HG03558 (cell line): ENCODE data around the gene RPTOR.
"Not testable (repeated sequence)": the region's sequence is repeated elsewhere in the genome, so short reads cannot be mapped to it uniquely, and the experiment has no call there.

Experiments used
- ATAC-seq: cut with Tn5 transposase; IDR thresholded peaks from one replicate; pipeline ENCODE4 v1.9.1; 2021; ENCODE audit warnings: moderate number of reproducible peaks; ENCODE audit not compliant: unreplicated experiment; ENCODE audit errors: extremely low read depth

RPTOR gene

DNA sequence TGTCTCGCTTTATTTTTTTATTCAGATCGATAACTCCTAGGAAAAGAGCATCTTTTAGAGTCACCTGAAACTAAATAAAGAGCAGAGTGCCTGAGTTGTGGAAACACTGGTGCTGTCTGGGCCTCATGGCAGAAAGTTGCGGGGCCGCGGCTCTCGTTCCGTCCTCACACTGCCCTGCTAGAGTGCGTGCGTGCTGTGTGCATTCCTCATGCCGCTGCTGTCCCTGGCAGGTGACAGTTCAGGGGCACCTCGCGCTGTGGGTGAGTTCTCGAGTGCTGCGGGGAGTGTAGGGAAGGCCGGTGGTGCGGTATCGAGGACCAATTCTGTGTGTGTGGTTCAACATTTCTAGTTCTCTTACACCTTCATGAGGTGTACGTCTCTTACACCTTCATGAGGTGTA lies 136.6 kb downstream of the RPTOR start:
- no peak for ATAC-seq

DNA sequence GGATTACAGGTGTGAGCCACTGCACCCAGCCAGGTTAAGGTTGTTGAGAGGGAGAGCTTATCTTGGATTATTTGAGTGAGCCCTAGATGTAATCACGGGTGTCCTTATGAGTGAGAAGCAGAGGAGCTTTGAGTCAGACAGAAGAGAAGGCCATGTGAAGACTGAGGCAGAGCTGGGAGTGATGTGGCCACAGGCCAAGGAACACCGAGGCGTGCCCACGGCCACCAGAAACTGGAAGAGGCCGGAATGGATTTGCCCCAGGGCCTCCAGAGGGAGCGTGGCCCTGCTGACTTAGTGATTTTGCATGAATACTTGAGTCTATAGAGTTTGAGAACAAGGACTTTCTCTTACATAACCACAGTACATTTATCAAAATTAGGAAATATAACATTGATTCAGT lies 137.7 kb downstream of the RPTOR start:
- ATAC-seq: no peak

DNA sequence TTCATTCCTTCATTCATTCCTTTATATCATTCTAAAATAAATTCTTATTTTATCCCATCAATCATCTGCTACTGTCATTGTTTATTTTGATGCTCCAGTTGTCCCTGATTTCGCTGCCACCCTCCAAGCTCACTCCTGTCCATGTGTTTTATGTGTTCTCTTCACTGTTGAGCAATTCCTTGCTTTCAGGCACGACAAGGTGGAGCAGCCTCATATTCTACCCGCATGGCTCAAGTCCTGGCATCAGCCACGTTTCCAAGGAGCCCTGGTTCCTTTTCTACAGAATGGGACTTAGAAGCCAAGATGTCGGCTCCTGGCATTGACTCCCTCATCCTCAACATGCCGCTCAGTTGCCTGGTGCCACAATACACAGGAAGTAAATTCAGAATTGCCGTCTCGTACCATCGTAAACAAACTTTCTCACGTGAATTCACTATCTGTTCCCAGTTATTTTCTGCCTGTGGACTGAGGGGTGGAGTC lies 139.0 kb downstream of the RPTOR start:
- no peak for ATAC-seq

DNA sequence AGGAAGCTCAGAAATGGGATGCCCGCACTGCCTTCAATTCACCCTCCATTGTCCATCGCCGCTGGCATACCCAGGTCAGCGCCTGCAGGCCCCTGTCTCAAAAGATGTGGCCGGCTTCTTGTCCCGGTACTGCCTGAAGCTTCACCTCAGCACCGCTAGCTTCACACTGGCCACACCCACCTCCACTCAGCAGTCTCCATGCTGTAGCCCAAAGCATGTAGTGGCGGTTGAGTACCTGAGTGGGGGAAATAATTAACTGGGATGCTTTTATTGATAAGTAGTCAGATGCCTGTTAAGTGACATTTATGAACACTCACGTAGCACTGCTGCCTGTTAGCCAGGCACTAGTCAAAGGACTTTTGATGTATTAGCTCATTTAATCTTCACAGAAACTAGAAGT lies 143.2 kb downstream of the RPTOR start:
- no peak for ATAC-seq

DNA sequence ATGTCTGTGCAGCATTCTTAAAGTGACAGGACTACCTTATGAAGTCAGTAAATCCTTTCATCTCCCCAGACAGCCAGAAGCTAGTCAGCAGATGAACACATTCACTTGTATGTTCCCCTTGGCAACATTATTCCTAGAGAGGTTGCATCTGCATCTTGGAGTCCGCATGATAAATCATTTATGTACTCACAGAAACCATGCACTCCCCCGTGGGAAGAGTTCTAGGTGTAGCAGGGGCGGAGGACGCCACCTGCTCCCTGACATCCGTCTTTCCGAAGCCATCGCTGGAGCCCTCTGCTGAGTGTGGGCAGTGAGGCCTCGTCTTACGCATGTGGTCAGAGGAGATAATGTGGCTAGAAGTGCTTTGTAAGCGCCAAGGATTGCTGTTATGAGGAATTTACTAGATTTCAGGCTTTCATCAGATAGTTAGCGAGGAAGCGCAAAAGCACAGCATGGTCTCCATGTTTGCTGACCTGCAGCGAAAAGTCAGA lies 144.5 kb downstream of the RPTOR start:
- no peak for ATAC-seq

DNA sequence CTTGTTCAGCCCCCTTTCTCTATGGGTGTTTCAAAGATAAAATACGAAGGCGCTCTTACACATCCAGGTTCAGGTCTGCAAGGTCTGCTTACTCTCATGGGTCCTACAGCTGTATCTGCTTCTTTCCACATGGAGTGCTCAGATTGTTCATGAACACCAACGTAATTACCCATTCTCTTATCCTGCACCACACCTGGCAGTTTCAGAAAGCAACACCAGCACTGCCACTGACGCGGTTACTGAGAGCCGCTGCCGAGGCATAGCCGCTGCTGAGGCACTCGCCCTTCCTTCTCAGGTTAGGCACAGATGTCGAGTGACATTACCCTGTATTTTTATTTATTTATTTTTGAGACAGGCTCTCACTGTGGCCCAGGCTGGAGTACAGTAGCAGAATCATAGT lies 147.1 kb downstream of the RPTOR start:
- ATAC-seq: no peak

DNA sequence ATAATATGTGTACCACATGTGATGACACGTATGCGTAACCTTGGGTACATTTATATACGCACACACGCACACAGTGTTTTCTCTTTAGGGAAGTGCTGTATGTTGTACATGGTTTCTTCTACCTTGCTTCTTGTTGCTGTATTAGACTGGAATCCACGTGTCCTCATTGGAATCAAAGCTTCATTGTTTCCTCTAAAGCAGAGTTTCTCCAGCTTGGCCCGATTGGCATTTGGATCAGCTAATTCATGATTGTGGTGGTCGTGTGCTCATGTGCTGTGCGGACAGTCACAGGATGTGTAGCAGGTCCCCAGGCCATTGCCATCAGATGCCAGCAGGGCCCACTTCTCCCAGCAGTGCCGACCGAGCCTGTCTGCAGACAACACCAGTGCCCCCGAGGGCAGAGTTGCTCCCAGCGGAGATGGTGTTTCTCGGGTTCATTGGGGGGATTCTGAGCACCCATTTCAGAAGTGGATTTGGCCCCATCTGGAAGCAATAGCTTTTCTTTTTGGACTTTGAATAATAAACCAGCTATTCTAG lies 148.4 kb downstream of the RPTOR start:
- no peak for ATAC-seq

DNA sequence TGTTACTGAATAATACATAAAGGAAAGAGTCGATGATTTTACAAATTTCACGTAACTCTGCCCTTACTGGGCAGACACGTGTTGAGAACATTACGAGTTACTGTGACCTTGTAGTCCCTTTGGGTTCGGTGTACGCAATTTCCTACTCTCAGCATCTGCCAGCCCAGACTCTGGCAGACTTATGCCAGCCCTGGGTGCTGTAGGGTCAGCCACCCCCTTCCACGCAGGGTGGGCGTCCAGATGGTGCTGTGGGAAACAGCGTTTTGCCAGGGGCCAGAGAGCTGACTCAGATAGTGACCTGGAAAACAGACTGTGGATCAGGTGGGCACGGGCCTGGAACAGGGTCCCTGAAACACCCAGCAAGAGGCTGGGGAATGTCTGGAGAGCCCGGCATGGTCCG lies 148.9 kb downstream of the RPTOR start:
- ATAC-seq: no peak

DNA sequence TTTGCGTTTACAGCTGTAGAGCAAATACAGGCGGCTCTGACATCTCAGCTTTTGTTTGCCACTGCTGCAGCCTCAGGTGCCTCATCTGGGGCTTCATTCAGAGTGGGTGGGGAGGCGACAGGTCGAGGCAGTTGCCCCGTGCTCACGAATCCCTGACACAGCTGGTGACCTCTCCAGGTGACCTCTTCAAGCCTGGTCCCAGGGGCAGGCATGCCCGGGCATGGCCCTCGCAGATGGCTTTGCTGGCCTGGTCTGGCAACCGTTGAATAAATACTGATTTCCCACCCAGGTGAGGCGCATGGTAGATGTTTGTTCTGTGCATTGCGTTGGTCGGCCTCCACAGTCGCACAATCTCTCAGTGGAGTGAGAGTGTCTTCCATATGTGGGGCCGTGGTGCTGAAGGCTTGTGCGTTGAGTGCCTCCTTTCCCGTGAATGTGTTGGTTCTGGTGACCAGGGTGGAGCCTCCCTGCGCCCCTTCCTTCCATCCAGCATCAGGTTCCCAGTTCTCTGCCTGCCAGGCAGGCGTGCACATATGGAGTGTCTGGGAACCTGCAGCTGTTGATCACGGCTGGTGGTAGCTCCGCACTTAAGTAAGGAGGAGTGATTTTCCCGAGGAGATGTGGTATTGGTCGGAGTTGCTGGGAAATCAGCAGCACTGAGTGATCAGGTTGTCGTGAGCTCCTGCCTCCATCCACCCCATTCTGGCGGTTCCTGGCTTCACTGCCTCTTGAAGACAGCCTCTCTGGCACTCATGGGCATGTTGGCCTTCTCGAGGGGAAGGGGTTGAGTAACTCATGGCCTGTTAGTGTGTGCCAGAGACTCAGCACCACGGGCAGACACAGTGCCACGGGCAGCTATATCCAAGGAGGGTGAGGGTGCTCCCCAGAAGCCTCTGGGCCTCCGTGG lies 149.7 kb downstream of the RPTOR start:
- no peak for ATAC-seq

DNA sequence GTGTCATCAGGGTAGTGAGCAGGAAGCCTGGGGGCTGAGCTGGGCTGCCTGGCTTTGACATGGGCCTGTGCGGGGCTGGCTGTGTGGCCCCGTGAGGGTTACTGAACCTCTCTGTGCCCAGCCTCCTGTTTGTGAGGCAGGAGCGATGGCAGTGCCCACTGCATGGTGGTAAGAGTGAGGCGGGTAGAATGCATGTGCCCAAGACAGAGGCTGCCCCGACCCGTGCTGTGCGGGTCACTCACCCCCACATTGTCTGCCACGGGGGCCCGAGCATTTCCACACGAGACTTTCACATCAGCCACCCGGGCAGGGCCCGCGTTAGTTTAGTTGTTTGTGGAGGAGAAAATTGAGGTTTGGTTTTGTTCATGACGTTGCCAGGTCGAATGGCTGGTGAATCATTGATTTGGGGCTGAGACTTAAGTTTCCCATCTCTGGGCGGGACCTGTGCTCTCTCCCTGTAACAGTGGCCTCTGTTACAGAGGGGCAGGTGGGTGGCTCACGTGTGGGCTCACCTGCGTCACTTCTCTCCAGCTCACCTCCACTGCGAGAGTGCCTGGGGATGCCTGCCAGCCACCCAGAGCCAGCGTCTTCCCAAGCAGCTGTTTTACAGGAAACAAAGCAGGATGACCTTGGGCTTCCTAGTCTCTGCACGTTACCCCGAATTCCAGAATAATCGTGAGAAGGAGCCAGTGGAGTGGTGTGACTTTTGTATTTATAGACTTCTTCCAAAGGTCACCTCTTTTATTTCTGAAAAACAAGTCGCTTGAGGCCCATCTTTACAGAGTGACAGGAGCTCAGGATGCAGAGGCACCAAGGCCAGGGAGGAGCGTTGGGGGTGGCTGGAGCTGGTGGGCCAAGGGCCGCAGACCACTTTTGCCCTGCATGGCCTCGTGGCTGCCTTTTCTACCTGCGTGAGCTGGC lies 150.6 kb downstream of the RPTOR start:
- no peak for ATAC-seq

DNA sequence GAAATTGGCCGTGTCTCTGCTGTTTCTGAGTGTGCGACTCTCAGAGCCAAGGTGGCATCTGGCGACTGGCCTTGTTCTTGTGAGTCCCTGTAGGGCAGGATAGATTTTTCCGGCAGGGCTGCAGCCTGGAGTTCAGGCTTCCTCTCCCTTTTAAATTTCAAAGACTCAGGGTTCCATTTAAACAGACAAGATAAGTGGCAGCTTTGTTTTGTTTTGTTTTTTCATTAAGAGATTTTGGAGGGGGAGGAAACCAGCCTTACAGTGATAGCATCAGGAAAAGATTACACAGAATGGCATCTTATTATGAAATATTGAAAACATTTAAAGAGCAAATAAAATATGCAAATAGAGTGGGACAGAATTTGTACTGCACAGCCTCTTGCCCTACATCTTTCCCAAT lies 151.3 kb downstream of the RPTOR start:
- ATAC-seq: no peak

DNA sequence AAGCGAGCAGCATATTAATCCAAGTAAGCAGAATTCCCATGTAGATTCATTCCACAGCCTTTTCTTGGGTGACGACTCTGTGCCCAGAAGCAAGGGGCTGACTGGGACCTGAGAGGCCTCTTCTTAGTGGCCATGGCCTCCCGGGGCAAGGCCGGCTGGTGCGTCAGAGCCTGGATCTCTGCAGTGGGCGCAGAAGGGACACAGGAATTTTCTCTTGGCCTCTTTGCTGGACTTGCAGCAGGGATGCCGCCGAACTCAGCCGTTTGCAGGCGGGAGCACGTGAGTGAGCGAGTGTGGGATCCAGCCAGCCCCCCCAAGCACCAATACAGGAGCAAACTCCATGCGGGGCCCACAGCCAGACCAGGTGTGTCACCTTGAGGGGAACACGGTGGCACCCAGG lies 151.8 kb downstream of the RPTOR start:
- no peak for ATAC-seq

DNA sequence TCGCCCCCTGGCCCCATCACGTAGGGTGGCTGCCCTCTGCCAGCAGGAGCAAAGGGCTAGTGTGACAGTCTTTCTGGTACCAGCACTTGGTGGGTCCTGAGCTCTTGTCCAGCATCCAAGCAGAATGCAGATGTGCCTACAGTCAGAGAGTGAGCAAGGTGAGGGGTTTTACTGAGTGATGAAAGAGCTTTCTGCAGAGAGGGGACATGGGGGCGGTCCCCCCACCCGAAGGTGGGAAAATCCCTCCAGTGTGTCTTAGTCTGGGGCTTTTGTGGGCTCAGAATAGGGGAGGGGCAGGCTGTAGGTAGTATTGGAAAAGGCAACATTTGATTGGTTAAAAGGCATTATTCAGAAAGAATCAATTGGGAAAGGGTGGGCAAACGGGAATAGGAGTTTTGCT lies 152.3 kb downstream of the RPTOR start:
- ATAC-seq: no peak

DNA sequence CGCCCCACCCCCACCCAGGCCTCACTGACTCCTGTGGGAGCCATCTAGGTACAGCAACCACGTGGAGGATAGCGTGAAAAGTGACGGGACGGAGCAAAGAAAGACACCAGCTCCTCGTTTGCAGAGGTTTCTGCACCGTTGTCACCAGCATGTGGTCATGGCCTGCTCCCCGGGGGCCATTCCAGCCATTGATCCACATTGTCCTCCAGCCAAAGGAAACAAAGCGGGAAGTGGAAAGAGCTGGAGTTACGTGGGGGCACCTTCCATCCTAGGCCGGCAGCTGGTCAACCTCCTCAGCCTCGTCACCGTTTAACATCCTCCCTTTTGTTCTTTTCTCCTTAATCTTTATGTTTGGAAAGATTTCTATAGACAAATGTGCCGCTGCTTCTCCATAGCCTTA lies 153.7 kb downstream of the RPTOR start:
- no peak for ATAC-seq

DNA sequence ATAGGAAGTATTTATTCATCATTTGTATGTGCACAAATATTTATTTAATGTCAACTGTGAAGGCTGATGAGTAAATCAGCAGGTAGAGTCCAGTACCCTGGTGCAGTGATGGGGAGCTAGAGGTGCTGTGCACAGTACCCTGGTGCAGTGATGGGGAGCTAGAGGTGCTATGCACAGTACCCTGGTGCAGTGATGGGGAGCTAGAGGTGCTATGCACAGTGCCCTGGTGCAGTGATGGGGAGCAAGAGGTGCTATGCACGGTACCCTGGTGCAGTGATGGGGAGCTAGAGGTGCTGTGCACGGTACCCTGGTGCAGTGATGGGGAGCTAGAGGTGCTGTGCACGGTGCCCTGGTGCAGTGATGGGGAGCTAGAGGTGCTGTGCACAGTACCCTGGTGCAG lies 154.6 kb downstream of the RPTOR start:
- not testable (repeated sequence) for ATAC-seq

DNA sequence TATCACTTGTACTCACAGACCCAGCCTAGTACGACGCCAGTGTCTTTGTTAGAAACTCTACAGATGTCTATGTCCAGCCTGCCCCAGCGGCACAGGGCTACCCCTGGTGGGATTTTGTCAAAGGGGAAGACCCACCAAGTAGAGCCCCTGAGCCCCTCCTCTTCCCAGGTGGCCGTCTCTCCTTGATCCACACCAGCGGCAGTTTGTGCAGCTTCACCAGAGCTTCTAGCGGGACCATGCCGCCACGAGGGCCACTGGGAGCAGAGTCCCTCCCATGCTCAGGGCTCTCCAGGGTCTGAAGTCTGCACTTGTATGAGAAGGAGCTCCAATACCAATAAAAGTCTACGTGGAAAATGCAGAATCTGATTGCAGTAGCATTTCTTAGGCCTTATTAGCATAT lies 157.1 kb downstream of the RPTOR start:
- ATAC-seq: no peak

DNA sequence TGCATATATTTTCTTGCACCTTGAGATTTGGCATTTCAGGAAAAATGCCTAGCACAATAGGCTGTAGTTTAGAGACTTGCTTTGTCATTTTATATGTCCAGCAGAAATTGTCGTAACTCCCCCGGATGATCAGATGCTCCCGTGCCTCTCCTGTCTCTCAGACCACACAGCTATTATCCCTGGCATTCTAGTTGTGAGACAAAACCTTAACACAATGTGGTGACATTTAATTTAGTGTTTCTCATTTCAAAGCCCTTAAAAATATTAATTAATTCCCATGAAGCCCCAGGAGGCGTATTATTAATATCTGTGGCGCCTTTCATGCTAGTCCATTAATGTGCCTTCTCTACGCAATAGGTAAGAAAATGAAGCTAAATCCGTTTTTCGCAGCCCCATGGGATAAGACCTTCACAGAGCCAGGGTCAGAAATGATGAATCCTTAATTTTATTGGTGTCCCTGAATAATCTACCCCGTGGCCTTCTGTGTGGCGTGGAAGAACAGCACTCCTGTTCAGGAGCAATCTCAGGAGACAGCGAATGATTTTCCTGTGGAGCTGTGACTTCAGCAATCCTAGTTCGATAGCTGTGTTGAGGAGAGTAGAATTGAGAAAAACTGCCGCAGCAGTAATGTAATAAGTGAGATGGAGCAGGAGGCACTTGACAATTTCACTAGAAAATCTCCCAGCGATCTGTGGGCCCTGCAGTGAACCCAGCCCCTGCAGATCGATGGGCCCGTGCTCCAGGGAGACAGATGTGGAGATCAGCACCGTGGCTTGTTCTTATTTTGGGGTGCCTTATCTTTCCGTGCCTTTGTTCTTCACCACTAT lies 157.9 kb downstream of the RPTOR start:
- ATAC-seq: no peak

DNA sequence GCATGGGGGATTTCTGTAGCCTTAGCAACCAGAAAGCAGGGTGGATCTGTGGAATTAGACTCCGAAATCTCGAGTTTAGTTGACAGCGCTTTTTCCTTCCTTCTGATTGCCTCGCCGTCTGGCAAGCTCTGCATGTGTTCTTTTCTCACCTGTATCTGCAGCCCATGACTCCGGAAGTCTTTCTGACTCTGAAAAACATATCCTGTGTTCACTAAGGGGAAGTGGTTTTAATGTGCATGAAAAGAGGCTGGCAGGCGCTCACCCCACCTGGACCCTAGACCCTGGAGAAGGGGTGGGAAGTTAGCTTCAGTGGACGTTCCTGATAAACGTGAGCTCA lies 158.5 kb downstream of the RPTOR start:
- no peak for ATAC-seq

DNA sequence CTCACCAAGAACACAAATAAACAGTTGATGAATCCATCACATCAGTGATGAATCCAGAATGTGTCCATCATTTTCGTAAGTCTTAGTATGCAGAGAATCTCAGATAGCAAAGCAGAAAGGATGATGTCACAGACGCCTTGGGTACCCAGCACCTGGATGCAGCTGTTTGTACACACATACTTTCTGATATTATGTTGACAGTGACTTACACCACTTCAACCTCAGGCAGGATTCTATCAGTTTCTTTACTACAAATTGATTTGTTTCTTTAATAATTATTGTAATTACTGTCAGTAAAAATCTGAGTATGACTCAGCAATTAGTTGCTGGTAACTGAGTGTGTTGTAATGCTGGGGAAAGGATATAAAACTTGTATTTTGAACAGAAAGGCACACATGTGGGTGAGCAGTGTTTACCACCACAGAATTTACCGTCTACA lies 159.8 kb downstream of the RPTOR start:
- ATAC-seq: no peak

DNA sequence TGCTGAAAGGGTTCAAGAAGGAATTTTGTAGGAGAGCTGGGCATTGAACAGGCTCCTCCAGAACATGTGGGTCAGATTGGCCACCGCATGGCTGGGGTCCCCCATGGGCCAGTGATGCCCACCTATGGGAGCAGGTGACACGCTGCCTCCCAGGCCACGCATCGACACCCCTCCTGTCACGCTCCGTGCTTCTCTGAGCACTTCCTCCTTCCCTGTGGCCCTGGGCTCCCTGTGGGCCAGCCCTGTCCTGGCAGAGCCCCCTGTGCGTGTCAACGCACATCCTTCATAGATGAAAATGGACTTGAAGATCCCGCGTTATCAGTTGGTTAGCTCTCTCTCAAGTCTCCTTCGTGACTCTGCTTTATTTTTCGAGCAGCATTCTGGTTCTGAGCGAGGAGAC lies 160.3 kb downstream of the RPTOR start:
- no peak for ATAC-seq
